ENCODE results near the gene ZNF407.

DNA sequence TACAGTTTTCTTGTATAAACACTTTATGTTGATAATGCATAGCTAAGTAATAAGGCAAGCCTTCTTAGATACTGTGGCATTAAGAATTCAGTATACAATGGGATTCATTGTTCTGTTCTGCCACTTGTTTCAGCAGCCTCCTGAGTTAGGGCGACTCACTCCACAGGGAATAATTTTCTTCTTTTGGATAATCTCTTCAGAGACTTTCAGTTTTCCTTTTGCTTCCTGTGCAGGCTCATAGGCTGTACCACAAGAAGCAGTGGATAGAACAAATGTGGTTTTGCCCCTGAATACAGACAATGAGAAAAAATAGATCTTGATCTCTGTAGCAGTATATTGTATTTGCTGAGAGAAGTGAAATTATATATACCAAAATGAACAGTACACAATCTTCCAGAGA lies 298.0 kb downstream of the ZNF407 start:
- TF ChIP-seq CTCF (IDR thresholded peaks at IDR 0.05; ENCODE audit: insufficient read depth, low read length) (no peak), GABPA (IDR thresholded peaks at IDR 0.05; ENCODE audit: low read depth) (no peak), POLR2AphosphoS5 (IDR thresholded peaks at IDR 0.05; ENCODE audit: low read depth) (no peak)
